ENCODE results near the gene ESRP2. TPM values are rescaled to one million over a fixed set of nuclear protein-coding genes. Genes with fewer than 3 reads are reported as not detected.

Gene ESRP2
- total RNA-seq, 4 donors from 2014 or later, result 1.9 to 6.5 (median 4.2) TPM; not detected in 1

DNA sequence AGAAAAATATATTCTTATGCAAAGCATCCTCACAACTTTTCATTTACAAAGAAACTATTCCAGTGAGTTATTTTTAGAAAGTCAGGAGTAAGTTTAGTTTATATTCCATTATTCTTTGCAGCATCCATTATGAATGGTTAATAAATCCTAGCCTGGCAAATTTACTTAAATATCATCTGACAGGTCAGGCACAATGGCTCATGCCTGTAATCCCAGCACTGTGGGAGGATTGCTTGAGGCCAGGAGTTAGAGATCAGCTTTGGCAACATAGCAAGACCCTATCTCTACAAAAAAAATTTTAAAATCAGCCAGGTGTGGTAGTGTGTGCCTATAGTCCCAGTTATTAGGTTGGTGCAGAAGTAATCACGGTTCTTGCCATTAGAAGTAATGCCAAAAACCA is 12.9 kb downstream of the ESRP2 start:
- TF ChIP-seq, protein P1, sequence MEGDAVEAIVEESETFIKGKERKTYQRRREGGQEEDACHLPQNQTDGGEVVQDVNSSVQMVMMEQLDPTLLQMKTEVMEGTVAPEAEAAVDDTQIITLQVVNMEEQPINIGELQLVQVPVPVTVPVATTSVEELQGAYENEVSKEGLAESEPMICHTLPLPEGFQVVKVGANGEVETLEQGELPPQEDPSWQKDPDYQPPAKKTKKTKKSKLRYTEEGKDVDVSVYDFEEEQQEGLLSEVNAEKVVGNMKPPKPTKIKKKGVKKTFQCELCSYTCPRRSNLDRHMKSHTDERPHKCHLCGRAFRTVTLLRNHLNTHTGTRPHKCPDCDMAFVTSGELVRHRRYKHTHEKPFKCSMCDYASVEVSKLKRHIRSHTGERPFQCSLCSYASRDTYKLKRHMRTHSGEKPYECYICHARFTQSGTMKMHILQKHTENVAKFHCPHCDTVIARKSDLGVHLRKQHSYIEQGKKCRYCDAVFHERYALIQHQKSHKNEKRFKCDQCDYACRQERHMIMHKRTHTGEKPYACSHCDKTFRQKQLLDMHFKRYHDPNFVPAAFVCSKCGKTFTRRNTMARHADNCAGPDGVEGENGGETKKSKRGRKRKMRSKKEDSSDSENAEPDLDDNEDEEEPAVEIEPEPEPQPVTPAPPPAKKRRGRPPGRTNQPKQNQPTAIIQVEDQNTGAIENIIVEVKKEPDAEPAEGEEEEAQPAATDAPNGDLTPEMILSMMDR (IDR thresholded peaks at IDR 0.05), result no peak
- no peak for ATAC-seq (ENCODE audit: low FRiP score)
- no peak for DNase-seq (ENCODE audit: low spot score)

DNA sequence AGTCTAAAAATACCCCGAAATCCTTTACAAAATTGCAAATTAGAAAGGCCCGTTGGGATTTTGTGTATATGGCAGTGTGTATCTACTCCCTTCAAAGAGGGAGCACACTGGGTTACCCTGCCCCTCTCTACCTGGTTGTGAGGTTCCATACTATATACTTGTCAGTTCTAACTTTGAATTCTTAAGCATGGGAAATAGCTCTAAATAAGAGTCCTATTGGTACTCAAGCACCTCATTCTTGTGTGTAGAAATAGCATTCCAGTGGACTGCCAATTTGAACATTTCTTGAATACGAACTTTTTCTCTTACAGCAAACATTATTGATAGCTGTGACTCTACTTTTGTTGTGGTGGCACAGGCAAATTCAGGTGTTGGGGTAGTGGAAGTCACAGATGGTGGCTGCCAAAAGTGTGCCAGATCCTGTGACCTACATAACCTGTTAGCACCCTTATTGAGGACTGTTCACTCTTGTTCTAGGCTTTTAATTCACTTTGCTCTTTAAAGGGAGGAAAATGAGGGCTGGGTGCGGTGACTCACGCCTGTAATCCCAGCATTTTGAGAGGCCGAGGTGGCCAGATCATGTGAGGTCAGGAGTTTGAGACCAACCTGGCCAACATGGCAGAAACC is 16.1 kb downstream of the ESRP2 start:
- DNase-seq (ENCODE audit: low spot score) (no peak), ATAC-seq (ENCODE audit: low FRiP score) (no peak)
- TF ChIP-seq, protein P1 (IDR thresholded peaks at IDR 0.05), result no peak

DNA sequence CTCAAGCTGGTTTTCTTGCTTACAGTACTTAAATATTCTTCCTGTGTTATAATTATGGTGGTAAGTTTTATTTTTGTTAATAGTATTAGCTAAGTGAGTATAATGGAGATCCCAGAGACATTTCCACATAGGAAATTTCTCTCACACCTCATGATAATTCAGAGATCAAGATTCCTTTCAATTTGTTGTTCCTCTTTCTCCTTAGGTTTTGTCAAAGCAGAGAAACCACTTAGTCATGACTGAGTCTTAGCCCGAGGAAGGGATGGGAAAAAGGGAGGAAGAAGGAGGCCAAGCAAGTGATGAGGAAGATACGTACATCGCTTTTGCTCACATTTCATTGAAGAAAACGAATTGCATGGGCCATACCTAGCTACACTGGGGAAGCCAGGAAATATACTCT is 18.4 kb downstream of the ESRP2 start:
- no peak for DNase-seq (ENCODE audit: low spot score)
- TF ChIP-seq, protein P1 (IDR thresholded peaks at IDR 0.05), result no peak

DNA sequence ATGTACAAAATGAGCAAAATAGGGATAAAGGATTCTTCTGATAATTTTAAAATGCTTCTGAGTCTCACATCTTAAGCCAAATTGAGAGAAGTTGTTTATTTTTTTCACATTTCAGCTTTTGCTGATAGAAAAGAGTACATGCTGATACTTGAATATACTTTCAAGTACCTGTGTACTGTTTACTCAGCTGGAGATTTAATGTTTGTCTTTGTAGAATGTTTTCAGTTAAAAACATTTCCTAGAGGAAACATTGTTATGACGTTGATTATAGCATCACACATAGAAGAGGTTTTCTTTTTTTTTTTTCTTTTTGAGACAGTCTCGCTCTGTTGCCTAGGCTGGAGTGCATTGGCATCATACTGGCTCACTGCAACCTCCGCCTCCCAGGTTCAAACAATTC is 19.7 kb downstream of the ESRP2 start:
- TF ChIP-seq, protein P1 (IDR thresholded peaks at IDR 0.05), result no peak
- no peak for ATAC-seq (ENCODE audit: low FRiP score)
- no peak for DNase-seq (ENCODE audit: low spot score)

More for the DNA sequence above, 18.4 kb downstream of the ESRP2 start:
- ATAC-seq (ENCODE audit: low FRiP score), result no peak

DNA sequence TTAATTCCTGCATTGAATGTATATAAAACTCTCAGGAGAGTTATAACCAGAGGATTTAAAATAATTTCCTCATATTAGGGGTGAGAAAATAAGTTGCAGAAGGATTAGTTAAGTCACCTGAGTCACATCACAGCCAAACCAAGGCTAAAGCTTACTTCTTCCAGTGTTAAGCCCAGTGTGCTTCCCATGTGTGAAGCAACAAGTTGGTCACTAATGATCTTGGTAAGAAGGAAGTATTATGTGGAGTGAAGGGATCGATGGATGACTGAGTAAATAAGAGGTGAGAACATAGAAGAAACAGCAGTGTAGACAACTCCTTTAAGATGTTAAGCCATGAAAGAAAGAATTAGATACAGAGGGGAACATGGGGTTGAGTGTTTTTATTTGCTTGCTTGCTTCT is 20.6 kb downstream of the ESRP2 start:
- ATAC-seq (ENCODE audit: low FRiP score), result no peak
- DNase-seq (ENCODE audit: low spot score), result no peak
- TF ChIP-seq, protein P1 (IDR thresholded peaks at IDR 0.05), result no peak

DNA sequence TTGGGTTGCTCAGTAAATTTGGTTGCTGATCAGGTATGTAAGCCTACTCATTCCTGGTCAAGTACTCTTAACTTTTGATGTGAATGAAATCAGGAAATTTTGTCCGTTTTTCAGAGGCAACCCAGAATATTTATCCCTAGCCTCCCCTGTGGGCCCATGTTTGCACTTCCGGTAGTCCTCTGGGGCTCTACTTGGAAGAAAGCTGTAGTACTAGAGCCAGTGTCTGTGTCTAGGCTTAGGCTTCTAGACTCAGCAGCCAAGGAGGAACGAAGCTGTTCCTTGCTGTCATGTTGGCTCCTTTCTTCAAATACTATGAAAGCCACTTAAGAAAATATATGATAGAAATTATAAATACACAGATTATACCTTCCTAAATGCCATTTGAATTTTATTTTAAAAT is 21.2 kb downstream of the ESRP2 start:
- ATAC-seq (ENCODE audit: low FRiP score) (no peak), DNase-seq (ENCODE audit: low spot score) (no peak)
- TF ChIP-seq, protein P1 (IDR thresholded peaks at IDR 0.05), result no peak

DNA sequence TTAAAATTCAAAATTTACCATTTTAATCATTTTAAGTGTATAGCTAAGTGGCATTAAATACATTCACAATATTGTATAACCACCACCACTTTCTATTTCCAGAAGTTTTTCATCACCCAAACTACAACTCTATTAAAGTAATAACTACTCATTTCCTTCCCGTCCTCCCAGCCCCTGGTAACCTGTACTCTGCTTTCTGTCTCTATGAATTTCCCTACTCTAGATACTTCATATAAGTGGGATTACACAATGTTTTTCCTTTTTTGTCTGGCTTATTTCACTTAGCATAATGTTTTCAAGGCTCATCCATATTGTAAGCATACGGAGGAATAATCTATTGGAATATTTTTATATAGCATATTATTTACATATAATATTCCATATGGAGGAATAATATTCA is 29.7 kb downstream of the ESRP2 start:
- DNase-seq (ENCODE audit: low spot score) (no peak), ATAC-seq (ENCODE audit: low FRiP score) (no peak)
- TF ChIP-seq, protein P1 (IDR thresholded peaks at IDR 0.05), result no peak

Measured in omental fat pad (tissue), 4 donors.